Nucleus accumbens (tissue), 56 donors: ENCODE results near the gene PRKG1.
"Not testable (repeated sequence)": the region's sequence is repeated elsewhere in the genome, so short reads cannot be mapped to it uniquely, and the experiment has no call there.

Source experiments
- DNase-seq, 56 donors: peaks; one replicate each; lab custom pipeline; 2025; lab: John Stamatoyannopoulos, UW

The PRKG1 gene

GRCh38 chr10:51667678-51668335 lies 593.5 kb downstream of the PRKG1 start:
- DNase-seq: no peak

GRCh38 chr10:51668336-51668689 lies 594.0 kb downstream of the PRKG1 start:
- no peak for DNase-seq

GRCh38 chr10:51669041-51669440 lies 594.8 kb downstream of the PRKG1 start:
- no peak for DNase-seq

- DNase-seq: no peak
These were observed 597.8 kb downstream of the PRKG1 start for GRCh38 chr10:51672039-51672535.

- DNase-seq: no peak
These were observed 600.8 kb downstream of the PRKG1 start for GRCh38 chr10:51675088-51675487.

GRCh38 chr10:51679841-51680240 lies 605.6 kb downstream of the PRKG1 start:
- no peak for DNase-seq

GRCh38 chr10:51683031-51683691 lies 608.9 kb downstream of the PRKG1 start:
- DNase-seq: no peak

GRCh38 chr10:51685768-51686167 lies 611.5 kb downstream of the PRKG1 start:
- DNase-seq: no peak

- DNase-seq: no peak
These were observed 613.0 kb downstream of the PRKG1 start for GRCh38 chr10:51687296-51687695.

- DNase-seq: not testable (repeated sequence)
These were observed 614.5 kb downstream of the PRKG1 start for GRCh38 chr10:51688826-51689225.

GRCh38 chr10:51689536-51689935 lies 615.2 kb downstream of the PRKG1 start:
- DNase-seq: no peak

- DNase-seq: no peak
These were observed 616.8 kb downstream of the PRKG1 start for GRCh38 chr10:51691135-51691534.

GRCh38 chr10:51694086-51694768 lies 619.9 kb downstream of the PRKG1 start:
- no peak for DNase-seq

GRCh38 chr10:51696251-51696650 lies 622.0 kb downstream of the PRKG1 start:
- no peak for DNase-seq

- no peak for DNase-seq
These were observed 624.3 kb downstream of the PRKG1 start for GRCh38 chr10:51698473-51699063.

- DNase-seq: peak in 3 of 56 donors; percentile 10 to 72 (median 44)
These were observed 624.8 kb downstream of the PRKG1 start for GRCh38 chr10:51699145-51699474.

GRCh38 chr10:51699475-51700227 lies 625.4 kb downstream of the PRKG1 start, which contains the start of gene CSTF2T:
Gene CSTF2T (minus strand): TSS chr10:51699595. CDS start chr10:51699549, 46 bp downstream.
- DNase-seq: peak; percentile 19 to 98 (median 89)

GRCh38 chr10:51700228-51700817 lies 626.0 kb downstream of the PRKG1 start:
- peak in 5 of 56 donors; percentile 3 to 25 (median 8) for DNase-seq

- no peak for DNase-seq
These were observed 631.5 kb downstream of the PRKG1 start for GRCh38 chr10:51705774-51706173.

GRCh38 chr10:51706225-51706624 lies 631.9 kb downstream of the PRKG1 start:
- peak in 5 of 56 donors; percentile 5 to 27 (median 25) for DNase-seq
